Measurements from ENCODE around the gene HERC6.

- no peak for TF ChIP-seq CTCF (conservative IDR thresholded peaks at IDR 0.05)
- no peak for TF ChIP-seq EZH2 (IDR thresholded peaks at IDR 0.05; ENCODE audit: low read depth)
Observed at GRCh38 chr4:88442689-88443191, 64.1 kb downstream of the HERC6 start.
